Measurements from ENCODE around the gene ASIC2.

Gene ASIC2

DNA sequence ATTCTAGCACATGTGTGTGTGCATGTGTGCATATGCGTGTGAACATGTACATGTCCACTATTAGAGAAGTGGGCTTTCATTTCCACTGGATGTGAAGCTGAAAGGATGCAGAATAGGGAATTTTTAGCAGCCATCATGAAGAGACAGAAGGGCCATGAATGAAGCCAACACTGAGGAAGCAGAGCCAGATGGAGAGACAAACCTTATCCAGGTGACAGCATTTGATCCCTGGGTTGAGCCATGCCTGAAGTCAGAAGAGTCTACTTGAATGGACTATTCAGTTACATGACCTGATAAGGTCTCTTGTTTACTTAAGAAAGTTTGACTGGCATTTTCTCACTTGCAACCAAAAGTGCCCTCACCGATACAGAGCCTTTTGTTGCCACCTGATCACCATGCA is 88.4 kb downstream of the ASIC2 start:
- no peak for DNase-seq (ENCODE audit: low read depth in 3 of 3)

DNA sequence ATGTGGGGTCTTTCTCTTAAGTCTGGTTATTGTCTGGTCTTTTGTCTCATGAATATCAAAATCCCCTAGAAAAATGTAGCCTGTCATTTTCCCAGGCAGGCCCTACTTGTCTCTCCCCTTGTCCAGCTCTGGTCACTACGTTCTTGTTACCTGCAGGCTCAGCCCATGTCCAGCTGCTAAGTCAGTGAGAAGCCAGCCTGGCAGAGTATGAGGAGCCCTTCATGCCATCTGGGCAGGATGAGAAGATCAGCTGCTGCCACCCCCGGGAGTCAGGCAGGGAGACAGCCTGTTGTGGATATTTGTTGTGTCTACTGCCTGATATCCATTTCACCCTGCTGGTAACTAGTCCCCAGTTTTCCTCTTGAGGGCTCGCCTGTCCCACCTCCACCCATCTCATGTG is 88.9 kb downstream of the ASIC2 start:
- DNase-seq (ENCODE audit: low read depth in 3 of 3), result no peak

DNA sequence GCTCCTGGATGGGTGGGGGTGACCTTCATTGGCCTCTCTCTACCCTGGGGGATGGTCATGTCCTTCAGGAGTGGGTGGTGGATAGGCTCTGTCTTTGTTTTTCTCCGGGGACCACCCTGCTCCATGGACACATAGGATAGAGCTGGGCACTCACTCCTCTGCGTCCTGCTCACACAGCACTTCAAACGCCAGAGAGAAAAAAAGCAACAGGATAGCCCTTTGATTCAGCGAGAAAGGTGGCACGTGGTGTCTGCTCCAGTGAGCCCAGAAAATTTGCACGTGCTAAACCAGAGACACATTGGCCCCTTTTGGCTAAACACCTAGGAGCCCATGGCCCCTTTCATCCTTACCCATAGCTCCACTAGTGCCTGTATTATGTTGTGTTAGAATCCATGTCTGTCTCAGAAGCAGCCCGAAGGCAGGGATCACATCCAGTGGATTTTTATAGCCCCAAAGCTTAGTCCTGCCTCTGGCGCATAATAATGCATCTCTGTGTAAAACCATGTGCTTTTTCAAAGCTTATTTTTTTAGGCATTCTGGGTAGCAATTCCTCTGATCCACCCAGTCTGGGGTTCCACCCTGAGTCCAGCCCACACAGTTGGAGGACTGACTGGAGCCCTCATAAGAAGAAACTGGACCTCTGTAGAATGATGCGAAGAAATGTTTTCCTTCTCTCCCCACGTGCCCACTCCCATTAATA is 90.1 kb downstream of the ASIC2 start:
- DNase-seq (ENCODE audit: low read depth in 3 of 3), result no peak

DNA sequence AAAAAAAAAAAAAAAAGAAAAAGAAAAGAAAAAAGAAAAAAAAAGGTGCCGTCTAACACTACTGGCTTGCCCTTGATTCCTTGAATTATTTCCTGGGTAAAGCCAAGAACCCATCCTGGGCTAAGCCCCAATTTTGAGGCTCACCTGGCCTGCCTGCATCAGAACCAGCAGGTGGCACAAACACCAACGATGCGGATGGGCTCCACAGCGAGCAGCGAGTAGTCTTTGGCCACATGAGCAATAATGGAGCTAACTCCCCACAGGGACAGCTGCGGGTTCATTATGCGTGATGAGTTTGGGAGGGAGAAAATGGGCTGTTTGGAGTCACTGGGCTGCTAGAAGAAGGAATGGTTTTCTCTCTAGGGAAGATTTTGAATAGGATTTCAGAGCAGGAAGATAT is 91.1 kb downstream of the ASIC2 start:
- DNase-seq (ENCODE audit: low read depth in 3 of 3), result no peak

DNA sequence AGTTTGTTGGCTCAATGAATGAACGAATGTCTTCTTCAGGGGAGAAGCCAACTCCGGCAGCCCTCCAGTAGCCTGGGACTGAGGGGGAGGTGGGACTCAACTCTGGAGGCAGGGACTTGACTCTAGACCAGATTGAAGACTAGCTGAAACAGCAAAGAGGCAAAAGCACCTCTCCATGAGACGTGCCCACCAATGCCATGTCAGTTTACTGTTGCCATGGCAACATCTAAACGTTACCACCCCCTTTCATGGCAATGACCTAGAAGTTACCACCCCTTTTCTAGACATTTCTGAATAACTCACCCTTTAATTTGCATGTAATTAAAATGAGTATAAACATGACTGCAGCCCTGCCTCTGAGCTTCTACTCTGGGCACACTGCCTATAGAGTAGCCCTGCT is 91.8 kb downstream of the ASIC2 start:
- DNase-seq (ENCODE audit: low read depth in 3 of 3), result no peak

DNA sequence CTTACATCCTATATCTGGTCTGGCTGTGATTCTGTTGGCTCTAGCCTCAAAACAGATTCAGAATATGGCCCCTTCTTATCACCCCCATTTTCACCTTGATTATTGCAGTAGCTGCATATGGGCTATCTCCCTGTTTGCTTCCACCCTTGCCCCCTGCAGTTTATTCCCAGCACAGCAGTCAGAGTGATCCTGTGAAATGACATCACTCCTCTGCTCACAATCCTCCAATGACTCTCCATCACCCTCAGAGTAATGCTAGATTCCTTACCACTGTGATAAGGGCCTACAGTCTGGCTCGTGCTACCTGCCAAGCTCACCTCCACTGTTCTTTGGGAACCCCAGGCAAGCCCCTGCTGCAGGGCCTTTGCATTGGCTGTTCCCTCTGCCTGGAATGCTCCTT is 92.5 kb downstream of the ASIC2 start:
- no peak for DNase-seq (ENCODE audit: low read depth in 3 of 3)

DNA sequence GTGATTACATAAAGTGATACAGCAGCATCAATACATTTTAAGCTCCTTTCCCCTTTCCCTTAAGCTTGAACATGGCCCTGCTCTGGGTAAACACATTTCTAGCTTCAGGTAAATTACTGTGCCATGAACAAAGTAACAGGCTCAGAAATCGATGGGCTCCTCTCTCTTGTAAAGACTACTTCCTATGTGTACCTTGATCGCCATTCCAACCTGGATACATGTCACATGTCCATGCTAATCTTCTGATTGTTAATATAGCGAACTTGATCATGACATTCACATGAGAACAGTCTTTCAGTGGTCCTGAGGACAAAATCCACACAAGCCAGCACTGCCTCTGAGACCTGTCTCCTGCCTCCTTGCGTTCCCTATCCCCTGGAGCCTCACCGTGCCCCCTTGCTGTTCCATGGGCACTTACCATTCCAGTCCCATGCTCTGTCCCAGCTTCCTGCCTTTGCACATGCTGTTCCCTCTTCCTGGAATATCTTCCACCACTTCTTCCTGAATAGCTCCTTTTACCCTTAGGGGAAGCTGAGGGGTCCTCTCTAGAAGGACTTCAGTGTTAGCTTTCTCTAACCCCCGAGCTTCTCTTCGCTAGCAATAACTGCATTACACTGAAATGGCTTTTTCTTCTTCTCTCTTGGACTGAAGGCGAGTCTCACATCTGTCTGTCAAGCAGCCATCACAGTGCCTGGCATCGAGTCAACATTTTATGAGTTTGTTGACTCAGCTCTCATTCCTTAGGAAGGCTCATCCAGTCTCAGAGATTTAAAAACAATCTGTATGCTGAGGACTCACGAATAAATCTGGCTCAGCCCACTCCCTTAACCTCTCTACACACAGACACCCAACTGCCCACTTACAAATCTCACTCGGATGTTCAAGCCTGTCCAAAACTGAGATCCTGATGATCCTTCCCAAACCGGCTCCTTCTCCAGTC is 93.3 kb downstream of the ASIC2 start:
- DNase-seq (ENCODE audit: low read depth in 3 of 3), result no peak

DNA sequence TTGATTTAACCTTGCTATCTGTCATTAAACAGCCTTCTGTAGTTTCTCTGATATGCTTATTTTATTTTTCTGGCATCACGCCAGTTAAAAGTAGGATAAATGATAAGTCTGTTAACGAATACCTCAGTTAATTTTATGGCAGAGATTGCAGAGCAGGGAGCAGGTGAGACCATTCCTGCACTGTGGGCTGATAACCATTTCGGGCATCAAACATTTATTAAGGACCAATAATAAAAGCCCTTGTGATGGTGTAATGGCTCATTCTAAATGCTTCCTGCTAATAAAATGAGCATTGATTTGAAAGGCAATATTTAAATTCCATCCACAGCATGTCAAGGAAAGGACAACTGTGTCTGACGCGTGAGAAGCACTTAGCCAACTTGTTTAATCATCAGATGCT is 94.1 kb downstream of the ASIC2 start:
- DNase-seq (ENCODE audit: low read depth in 3 of 3), result no peak

DNA sequence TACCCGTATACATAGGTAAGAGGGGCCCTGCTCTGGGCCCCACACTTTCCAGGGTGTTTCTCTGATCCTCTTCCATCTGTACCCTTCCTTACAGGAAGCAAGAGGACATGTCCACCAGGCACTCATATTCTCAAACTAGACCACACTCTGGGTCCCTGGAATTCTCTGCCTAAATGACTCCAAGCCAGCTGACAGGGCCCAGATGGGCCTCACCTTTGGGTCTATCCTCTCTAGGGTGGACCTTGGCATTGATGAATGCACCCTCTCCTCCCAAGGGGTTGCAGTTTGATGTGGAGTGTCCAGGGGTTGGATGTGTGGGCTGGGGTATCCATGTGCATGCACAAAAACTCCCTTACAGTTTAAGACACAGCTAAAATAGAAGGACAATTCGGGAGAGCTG is 95.8 kb downstream of the ASIC2 start:
- no peak for DNase-seq (ENCODE audit: low read depth in 3 of 3)

DNA sequence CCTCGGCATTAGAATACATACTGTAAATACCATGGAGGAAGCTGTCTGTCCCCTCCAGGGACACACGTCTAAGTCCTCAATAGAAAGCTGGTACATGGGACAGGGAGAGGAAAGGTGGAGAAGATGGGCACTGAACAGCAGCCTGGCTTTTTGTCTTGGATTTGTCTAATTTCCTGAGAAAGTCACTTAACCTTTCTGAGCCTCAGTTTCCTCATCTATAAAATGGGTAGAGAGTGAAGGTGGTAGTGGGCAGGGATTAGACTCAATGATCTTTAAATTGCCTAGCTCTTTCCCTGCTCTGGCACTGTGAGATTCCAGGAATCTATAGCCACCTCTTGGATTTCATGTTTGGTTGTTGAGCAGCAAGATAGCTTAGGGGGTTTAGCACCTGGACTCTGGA is 96.2 kb downstream of the ASIC2 start:
- DNase-seq (ENCODE audit: low read depth in 3 of 3), result no peak

DNA sequence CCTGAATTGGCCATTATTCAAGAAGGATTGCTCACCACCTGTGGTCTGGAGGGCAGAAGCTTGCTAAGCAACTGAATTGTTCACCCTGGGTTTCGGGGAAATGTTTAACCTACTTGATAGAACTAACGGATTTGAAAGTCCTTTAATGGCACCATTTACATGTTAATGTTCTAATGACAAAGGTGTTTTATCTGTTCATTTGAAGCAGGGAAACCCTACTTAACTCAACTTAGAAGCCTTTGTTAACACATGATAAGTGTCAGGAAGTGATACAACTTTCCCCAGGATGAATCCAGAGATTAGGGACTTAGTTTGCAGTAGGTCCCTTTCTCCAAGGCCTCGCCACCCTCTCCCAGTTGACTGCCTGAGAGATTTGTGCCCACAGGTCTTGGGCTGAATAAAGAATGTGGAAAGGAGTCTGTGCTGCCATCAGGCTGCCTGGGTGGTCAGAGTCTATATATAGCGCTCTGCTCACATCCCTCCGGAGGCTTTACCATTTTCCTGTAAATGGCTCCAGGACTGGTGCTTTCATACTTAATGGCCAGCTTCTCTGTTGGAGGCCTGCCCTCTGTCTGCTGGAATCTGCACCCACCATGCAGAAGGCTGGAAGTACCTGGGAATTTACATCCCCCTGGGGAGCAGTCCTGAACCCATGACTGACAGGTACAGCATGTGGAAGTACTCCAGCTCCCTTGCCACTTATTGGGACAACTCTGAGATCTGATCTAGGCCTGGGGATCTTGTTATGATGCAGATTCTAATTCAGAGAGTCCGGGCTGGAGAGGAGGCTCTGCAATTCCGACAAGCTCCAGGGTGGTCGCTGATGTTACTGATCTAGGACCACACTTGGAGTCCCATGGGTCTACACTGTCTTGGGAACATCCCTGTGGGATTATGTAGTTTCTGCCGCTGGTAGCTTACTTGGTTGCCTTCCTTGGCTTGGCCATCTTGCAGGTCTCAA is 99.9 kb downstream of the ASIC2 start:
- no peak for DNase-seq (ENCODE audit: low read depth in 3 of 3)

DNA sequence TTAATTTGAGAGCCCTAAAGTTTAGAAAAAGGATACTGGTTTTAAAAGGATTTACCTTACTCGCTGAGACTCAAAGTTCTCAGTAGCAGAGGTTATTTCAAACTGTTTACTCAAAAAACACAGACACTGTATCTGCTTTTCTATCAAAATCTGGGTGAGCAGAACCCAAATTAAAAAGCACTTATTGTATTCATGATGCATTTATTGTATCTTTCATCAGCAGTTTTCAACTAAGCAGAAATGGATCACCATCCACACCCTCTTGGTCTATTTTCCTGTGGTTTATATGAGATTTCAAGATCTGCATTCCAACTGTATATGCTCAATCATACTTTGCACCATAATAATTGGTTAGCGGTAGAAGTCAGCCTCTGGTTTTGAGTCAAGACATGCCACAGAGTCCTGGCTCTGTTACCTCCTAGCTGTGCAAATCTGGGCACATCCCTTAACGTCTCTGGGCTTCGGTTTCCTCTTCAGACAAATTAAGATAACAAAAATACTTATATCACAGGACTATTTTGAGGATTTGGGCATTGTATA is 109.5 kb downstream of the ASIC2 start:
- no peak for DNase-seq (ENCODE audit: low read depth in 3 of 3)

DNA sequence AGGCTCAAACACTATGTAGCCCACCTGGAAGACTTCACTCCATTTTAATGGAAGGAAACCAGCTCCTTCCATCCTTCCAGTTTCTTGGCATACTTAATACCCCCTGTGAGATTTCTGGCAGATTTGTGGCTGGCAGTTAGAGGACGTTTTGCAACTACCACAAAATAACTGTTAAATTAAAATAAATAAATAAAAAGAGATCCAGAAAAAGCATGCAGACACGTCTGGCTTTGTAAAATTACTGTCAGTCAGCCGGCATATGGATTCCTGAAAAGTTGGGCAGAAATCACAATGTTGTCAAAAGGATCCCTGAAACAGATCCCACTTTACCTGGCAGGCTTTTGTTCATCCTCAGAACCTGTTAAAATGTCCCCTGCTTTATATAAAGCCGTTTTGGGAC is 113.9 kb downstream of the ASIC2 start:
- DNase-seq (ENCODE audit: low read depth in 3 of 3), result no peak

DNA sequence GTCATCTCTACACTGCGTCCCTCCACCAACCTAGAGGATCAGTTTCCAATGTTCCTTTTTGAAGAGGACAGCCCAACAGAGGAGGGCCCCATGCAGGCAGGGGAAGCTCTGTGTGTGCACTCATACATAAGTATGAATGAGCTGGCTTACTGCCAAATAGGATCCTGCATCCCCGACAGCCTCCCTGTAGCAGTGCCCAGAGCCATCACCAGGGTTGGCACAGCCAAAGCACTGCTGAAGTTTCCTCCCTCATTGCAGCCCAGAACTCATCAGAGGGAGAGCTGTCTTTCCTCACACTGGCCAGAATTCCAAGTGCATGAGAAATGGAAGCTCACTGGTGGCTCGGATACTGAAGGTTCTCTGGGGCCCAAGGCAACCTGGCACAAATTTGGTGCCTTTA is 114.4 kb downstream of the ASIC2 start:
- DNase-seq (ENCODE audit: low read depth in 3 of 3), result no peak

DNA sequence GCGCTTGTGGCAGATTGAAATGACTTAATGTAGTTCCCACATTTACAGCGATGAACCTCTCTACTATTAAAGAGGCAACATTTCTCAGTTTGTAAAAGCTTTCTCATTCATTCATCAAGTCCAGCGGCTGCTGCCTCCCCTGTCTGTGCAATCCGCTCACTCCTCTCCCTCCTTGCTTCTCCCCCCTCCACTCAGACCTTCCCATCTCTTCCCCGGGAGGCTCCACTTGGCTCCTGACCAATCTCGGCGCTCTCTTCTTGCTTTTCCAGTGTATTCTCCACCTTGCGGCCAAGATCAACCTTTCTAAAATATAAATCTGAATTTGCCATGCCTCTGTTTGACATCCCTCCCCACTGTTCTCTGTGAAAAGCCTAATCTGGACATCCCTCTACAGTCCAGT is 117.5 kb downstream of the ASIC2 start:
- no peak for DNase-seq (ENCODE audit: low read depth in 3 of 3)

DNA sequence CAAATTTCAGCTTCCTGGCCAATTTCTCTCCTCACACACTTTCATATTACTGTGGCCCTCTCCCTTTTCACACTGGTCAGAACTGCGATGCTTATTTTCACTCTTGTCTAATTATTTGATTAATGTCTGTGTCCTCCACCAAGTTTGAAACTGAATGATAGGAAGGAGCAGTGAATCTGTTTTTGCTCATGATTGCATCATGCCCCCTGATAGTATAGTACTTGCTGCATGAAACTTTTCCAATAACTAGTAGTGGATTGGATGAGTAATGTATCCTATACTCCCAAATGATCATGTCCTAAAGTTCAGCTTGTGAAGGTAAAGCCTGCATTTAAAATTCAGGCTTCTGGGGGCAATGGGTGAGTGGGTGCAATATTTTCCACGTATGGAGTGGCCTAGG is 121.2 kb downstream of the ASIC2 start:
- no peak for DNase-seq (ENCODE audit: low read depth in 3 of 3)

DNA sequence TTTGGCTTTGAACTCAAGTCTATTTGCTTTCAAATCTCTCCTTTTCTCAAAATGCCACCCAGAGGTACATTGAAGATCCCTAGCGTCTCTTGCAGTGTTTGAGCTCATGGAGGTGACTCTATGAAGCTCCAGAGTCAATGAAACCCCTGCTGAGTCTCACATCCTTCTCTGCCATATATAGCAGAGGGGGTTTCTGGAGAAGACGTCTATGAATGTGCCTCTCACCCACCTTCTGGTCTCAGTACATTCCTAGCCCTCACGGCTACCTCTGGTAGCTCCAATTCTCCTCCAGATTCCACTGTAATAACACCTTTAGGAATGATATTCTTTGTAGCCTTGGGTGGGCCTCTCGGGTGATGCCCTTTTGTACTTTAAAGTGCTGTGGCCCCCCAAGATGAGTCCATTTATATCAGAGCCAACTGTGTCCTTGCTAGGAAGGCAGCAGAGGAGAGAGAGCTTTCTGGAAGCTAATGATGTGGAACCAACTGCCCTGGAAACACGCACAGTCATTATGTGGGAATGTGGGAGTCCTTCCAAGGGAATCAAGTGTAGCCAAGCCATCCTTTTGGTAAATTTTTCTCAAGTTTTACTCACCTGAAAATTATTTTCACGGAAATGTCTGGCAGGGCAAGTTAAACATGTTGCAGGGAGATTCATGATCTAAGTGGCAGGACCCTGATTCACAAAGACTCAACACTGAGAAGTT is 123.4 kb downstream of the ASIC2 start:
- DNase-seq (ENCODE audit: low read depth in 3 of 3), result no peak

DNA sequence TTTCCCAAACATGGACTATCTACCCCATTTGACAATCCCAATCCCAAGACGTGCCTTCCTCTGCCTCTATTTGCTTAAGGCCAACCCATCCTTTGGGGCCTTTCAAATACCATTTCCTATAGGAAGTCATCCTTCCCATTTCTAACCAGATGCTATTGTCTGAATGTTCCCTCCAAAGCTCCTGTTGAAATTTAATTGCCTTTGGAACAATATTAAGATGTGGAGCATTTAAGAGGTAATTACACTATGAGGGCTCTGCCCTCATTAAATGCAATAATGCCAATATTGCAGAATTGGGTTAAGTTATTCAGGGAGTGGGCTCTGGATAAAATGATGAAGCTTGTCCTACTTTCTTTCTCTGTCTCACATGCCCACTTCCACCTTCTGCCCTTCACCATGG is 125.4 kb downstream of the ASIC2 start:
- DNase-seq (ENCODE audit: low read depth in 3 of 3), result no peak

DNA sequence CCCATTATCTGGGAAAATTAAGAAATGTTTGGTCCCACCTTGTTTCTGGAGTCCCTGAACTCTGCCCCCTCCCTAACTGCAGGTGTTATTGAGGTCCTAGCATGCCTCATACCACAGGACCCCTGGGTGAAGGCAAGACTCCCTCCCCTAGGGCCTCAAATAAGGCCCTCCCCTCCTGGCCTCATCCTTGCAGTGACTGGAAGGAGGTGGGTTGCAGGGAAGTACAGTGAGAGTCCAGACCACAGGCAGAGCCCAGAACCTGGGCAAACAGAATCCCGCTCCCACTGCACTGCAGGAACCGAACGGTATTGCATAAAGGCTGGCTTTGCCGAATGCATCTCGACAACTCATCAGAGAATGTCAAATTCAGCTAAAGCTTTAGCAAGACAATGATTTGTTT is 126.6 kb downstream of the ASIC2 start:
- no peak for DNase-seq (ENCODE audit: low read depth in 3 of 3)

DNA sequence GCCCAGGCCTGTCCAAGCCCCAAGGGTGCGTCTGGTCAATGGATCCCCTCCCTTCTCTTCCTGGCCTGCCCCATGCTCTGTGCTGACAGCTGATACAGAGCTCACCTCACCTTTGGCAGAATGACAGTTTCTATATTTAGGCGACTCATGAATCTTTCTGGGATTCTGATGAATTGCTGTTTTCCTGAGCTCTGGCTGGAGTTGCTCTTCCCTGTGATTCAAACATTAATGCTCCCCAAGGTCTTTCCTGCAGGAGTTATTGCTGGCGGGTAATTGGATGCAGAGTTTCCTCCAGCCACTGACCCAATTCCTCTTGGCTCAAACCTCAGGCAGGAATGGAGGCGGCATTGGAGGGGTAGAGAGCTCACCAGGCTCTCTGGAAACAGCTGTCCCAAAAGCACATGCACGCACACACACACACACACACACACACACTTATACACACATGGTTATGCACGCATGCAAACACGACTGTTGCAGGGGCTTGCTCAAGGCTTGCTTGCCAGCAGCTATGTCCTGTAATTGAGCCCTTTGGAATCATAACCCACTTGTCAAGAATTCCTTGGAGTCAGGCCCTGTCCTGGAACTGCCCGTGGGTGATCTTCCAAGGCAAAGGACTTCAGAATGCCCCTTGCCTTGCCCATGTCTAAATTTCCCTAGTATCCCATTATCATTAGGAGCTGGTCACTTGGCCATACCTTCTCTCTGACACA is 128.8 kb downstream of the ASIC2 start:
- no peak for DNase-seq (ENCODE audit: low read depth in 3 of 3)

All from stimulated activated CD4-positive, alpha-beta T cell treated with anti-CD3 and anti-CD28 coated beads, TNF-alpha, amount 100 ng/mL, for 48 hours (primary cell).